HG02852 (cell line): Measurements from ENCODE around the gene SLC12A9.

Source experiments
- ATAC-seq: cut with Tn5 transposase; IDR thresholded peaks from one replicate; pipeline ENCODE4 v1.9.1; 2021; ENCODE audit warnings: mild to moderate bottlenecking, moderate library complexity; ENCODE audit not compliant: unreplicated experiment

Gene SLC12A9

GRCh38 chr7:100882201-100882600 lies 29.7 kb downstream of the SLC12A9 start:
- ATAC-seq = no peak

- ATAC-seq = no peak
Measured at GRCh38 chr7:100882785-100883526, 30.4 kb downstream of the SLC12A9 start.

- ATAC-seq = no peak
Measured at GRCh38 chr7:100884736-100885439, 32.4 kb downstream of the SLC12A9 start.

GRCh38 chr7:100885440-100886141 lies 33.1 kb downstream of the SLC12A9 start:
- no peak for ATAC-seq

- ATAC-seq = no peak
Measured at GRCh38 chr7:100886142-100886935, 33.8 kb downstream of the SLC12A9 start.

- no peak for ATAC-seq
Measured at GRCh38 chr7:100886936-100887515, 34.5 kb downstream of the SLC12A9 start.

- ATAC-seq = no peak
Measured at GRCh38 chr7:100887516-100888290, 35.2 kb downstream of the SLC12A9 start.

- ATAC-seq = no peak
Measured at GRCh38 chr7:100888291-100888987, 35.9 kb downstream of the SLC12A9 start.

- ATAC-seq = peak; percentile 35
Measured at GRCh38 chr7:100888988-100889750, 36.7 kb downstream of the SLC12A9 start, which contains the start of gene UFSP1. Gene UFSP1 (minus strand): TSS chr7:100889715. CDS start chr7:100889271, 444 bp downstream.

- no peak for ATAC-seq
Measured at GRCh38 chr7:100890653-100891567, 38.4 kb downstream of the SLC12A9 start.

GRCh38 chr7:100891568-100892247 lies 39.2 kb downstream of the SLC12A9 start:
- ATAC-seq = no peak

- no peak for ATAC-seq
Measured at GRCh38 chr7:100892364-100893317, 40.1 kb downstream of the SLC12A9 start.

GRCh38 chr7:100893318-100893895 lies 40.9 kb downstream of the SLC12A9 start:
- ATAC-seq = no peak

- ATAC-seq = no peak
Measured at GRCh38 chr7:100893910-100894721, 41.6 kb downstream of the SLC12A9 start.
